HG03103 (cell line): Measurements from ENCODE around the gene BMPR2.
"Not testable (repeated sequence)": the region's sequence is repeated elsewhere in the genome, so short reads cannot be mapped to it uniquely, and the experiment has no call there.

Experiments used
- ATAC-seq: cut with Tn5 transposase; IDR thresholded peaks from one replicate; pipeline ENCODE4 v1.9.1; 2021; ENCODE audit warnings: low read depth; ENCODE audit not compliant: unreplicated experiment

Gene BMPR2

DNA sequence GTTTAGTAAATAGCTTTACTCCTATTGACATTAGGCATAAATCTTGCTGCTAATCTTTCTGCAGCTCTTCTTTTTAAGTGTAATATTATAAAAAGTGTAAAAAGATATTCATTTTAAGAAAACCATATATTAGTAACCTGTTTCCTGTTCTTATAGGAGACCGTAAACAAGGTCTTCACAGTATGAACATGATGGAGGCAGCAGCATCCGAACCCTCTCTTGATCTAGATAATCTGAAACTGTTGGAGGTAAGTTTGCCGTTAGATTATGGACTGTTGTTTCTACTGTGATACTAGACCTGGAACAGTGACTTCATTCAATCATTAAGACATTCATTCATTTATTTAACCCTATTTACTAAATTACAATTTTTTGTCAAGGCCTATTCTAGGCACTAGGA lies 138.6 kb downstream of the BMPR2 start:
- no peak for ATAC-seq

GRCh38 chr2:202519453-202519852 lies 143.3 kb downstream of the BMPR2 start:
- ATAC-seq = no peak

GRCh38 chr2:202521470-202521869 lies 145.3 kb downstream of the BMPR2 start:
- ATAC-seq = no peak

DNA sequence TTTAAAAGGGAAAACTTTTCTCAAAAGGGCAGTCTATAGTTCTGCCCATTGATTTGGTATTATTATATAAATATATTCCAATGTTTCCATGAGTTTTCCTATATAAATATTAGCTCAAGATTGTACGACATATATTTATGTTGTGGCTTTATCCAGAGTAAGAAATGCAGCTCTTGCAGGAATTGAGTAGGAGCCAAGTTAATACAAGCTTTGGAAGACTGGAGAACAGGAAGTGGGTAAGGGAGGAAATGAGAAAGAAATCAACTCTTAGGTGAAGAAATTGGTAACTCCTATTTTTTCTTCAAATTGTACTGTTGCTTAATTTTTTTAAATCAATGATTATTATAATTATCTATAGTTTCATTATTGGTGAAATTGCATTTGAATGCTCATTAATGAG lies 153.3 kb downstream of the BMPR2 start:
- ATAC-seq = no peak

DNA sequence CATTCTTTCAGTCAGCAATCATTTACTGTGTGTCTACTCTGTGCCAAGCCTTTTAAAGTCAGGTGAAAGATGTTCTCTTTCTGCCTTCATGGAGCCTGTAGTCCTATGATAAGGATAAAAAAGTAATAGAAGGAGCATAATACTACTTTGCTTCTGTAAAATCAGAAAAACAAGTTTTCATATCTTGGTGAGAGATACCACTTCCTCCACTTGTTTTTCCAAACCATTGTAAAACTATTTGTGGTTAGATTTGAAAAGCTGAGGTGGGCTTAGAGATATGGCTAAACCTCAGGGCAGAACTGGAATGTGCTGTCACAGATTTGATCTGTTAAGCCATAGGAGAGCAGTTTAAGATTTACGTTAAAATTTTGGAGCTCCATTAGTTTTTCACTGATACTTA lies 153.9 kb downstream of the BMPR2 start:
- no peak for ATAC-seq

DNA sequence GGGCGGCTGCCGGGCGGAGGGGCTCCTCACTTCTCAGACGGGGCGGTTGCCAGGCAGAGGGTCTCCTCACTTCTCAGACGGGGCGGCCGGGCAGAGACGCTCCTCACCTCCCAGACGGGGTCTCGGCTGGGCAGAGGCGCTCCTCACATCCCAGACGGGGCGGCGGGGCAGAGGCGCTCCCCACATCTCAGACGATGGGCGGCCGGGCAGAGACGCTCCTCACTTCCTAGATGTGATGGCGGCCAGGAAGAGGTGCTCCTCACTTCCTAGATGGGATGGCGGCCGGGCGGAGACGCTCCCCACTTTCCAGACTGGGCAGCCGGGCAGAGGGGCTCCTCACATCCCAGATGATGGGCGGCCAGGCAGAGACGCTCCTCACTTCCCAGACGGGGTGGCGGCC lies 159.2 kb downstream of the BMPR2 start:
- not testable (repeated sequence) for ATAC-seq

GRCh38 chr2:202541137-202541536 lies 165.0 kb downstream of the BMPR2 start:
- no peak for ATAC-seq

DNA sequence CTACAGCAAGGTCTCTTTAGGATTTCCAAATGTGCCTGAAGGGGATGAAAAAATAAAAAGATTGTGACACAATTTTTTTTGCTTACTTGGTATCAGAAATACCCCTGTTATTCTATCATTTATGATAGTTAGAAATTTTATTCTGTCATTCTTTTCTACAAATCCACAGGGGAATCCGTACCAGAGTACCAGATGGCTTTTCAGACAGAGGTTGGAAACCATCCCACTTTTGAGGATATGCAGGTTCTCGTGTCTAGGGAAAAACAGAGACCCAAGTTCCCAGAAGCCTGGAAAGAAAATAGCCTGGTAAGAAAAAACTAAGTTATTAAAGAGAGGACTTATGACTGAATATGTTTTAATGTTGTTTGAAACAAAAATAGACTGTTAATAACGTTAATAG lies 166.0 kb downstream of the BMPR2 start:
- ATAC-seq = no peak

- ATAC-seq = no peak
Observed at GRCh38 chr2:202545523-202545922, 169.4 kb downstream of the BMPR2 start.

GRCh38 chr2:202545931-202546330 lies 169.8 kb downstream of the BMPR2 start:
- no peak for ATAC-seq

DNA sequence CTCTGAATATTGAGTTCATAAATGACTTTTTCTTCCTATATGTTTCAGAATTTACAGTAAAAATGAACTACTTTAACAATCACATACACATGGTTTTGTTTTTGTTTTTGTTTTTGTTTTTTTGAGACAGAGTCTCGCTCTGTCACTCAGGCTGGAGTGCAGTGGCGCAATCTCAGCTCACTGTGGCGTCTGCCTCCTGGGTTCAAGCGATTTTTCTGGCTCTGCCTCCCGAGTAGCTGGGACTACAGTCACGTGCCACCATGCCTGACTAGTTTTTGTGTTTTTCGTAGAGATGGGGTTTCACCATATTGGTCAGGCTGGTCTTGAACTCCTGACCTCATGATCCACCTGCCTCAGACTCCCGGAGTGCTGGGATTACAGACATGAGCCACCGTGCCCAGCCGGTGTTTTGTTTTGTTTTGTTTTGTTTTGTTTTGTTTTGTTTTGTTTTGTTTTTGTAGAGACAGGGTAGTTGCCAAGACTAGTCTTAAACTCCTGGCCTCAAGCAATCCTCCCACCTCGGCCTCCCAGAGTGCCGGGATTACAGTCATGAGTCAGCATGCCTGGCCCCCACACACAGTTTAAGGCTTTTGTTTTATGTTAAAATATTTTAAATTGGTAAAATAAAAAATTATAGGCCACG lies 170.5 kb downstream of the BMPR2 start:
- not testable (repeated sequence) for ATAC-seq

DNA sequence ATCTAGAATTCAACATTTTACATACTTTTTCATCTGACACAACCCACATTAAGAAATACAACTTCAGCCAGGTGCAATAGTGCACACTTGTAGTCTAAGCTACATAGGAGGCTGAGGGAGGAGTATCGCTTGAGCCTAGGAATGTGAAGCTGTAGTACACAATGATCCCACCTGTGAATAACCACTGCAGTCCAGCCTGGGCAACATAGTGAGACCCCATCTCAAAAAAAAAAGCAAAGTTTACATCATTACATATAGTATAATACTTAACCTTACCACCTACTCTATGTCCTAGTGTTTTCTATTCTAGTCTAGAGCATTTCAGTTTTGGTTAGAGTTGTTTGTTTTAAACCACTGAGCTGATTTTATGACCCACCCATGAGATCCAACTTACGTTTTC lies 172.1 kb downstream of the BMPR2 start:
- ATAC-seq = no peak

GRCh38 chr2:202551000-202551399 lies 174.9 kb downstream of the BMPR2 start:
- not testable (repeated sequence) for ATAC-seq

- no peak for ATAC-seq
Observed at GRCh38 chr2:202555356-202555755, 179.2 kb downstream of the BMPR2 start.

DNA sequence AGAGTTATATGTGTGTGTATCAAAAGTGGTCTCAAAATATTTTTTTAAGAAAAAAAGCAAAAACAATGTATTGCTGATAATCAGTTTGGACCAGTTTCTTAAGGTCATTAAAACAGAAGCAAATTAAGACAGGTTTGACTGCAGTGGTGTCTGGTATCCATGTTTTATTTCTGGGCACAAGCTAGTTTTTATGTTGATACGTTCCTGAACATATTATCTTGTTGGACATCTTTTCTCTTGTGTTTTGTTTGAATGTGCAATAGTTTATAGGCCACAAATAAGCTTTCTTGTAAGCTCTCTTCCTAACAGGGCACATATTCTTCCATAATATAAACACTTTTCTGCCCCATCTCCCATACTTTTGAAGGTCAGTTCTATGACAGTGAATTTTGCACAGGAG lies 184.1 kb downstream of the BMPR2 start:
- ATAC-seq = no peak

- ATAC-seq = no peak
Observed at GRCh38 chr2:202564226-202564625, 188.1 kb downstream of the BMPR2 start.

- no peak for ATAC-seq
Observed at GRCh38 chr2:202566286-202566685, 190.2 kb downstream of the BMPR2 start.

GRCh38 chr2:202574541-202574940 lies 198.4 kb downstream of the BMPR2 start:
- no peak for ATAC-seq

DNA sequence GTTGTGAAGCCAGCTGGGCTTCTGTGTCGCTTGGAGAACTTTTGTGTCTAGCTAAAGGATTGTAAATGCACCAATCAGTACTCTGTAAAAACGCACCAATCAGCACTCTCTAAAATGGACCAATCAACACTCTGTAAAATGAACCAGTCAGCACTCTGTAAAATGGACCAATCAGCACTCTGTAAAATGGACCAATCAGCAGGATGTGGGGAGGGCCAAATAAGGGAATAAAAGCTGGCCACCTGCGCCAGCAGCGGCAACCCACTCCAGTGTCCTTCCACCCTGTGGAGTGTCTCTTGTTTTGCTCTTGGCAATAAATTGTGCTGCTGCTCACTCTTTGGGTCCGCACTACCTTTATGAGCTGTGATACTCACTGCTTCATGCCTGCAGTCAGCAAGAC lies 199.1 kb downstream of the BMPR2 start:
- ATAC-seq = not testable (repeated sequence)

- ATAC-seq = no peak
Observed at GRCh38 chr2:202577250-202578183, 201.4 kb downstream of the BMPR2 start.

DNA sequence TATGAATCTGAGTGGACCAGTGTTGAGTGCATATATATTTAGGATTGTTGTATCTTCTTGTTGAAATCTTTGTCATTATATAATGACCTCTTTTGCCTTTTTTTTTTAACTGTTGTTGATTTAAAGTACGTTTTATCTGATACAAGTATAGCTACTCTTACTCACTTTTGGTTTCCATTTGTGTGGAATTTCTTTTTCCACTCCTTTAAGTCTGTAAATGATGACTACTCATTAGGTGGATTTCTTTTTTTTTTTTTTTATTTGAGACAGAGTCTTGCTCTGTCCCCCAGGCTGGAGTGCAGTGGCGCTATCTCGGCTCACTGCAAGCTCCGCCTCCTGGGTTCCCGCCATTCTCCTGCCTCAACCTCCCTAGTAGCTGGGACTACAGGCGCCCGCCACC lies 206.7 kb downstream of the BMPR2 start:
- ATAC-seq = not testable (repeated sequence)

- ATAC-seq = no peak
Observed at GRCh38 chr2:202583709-202584219, 207.6 kb downstream of the BMPR2 start.
